Measurements from ENCODE around the gene SHROOM3. TPM values are rescaled to one million over a fixed set of nuclear protein-coding genes. Genes with fewer than 3 reads are reported as not detected.

SHROOM3 gene
- total and polyA plus RNA-seq, 4 donors: 14.4 to 75.1 (median 47.3) TPM

- no peaks in the 10 kb centered on the region for H3K27me3 ChIP-seq (ENCODE audit: control insufficient read depth in 3 of 3, insufficient read depth in 3 of 3, low read length in 2 of 3)
- H3K9ac ChIP-seq (ENCODE audit: insufficient read depth in 1 of 2, low read length in 2 of 2): no peak overlapping the region
- H3K4me1 ChIP-seq (ENCODE audit: control insufficient read depth in 5 of 5, insufficient read depth in 5 of 5, low read length in 5 of 5): peaks cover 0 to 8% (median 0%) of the 10 kb centered on the region in 5 donors
- no peaks in the 10 kb centered on the region for H3K9me3 ChIP-seq (ENCODE audit: control insufficient read depth in 4 of 4, insufficient read depth in 3 of 4, low read length in 3 of 4)
- ATAC-seq (ENCODE audit: insufficient read depth, low FRiP score) (no peak), DNase-seq (no peak)
- H3K36me3 ChIP-seq (ENCODE audit: control insufficient read depth in 4 of 4, insufficient read depth in 4 of 4, low read length in 4 of 4): peaks cover 0 to 2% (median 0%) of the 10 kb centered on the region in 4 donors
- no peak for TF ChIP-seq CTCF (IDR thresholded peaks at IDR 0.05; ENCODE audit: control extremely low read depth, extremely low read depth)
- WGBS, 2 donors: 89 to 97% methylated on average over 1 of the region's 1 CpG
- H3K4me3 ChIP-seq: no peak overlapping the region
- no peak overlapping the region for H3K27ac ChIP-seq (ENCODE audit: low read depth in 1 of 2, low read length in 1 of 2)
Measured at GRCh38 chr4:76729980-76730379, 295.0 kb downstream of the SHROOM3 start.

GRCh38 chr4:76732246-76732645 lies 297.2 kb downstream of the SHROOM3 start:
- H3K27ac ChIP-seq (ENCODE audit: low read depth in 1 of 2, low read length in 1 of 2): no peak overlapping the region
- H3K27me3 ChIP-seq (ENCODE audit: control insufficient read depth in 3 of 3, insufficient read depth in 3 of 3, low read length in 2 of 3): no peaks in the 10 kb centered on the region
- H3K9me3 ChIP-seq (ENCODE audit: control insufficient read depth in 4 of 4, insufficient read depth in 3 of 4, low read length in 3 of 4): no peaks in the 10 kb centered on the region
- 56 to 75% methylated on average over 1 of the region's 1 CpG for WGBS, 2 donors
- DNase-seq (no peak), ATAC-seq (ENCODE audit: insufficient read depth, low FRiP score) (no peak)
- no peak overlapping the region for H3K9ac ChIP-seq (ENCODE audit: insufficient read depth in 1 of 2, low read length in 2 of 2)
- no peak overlapping the region for H3K4me3 ChIP-seq
- H3K36me3 ChIP-seq (ENCODE audit: control insufficient read depth in 4 of 4, insufficient read depth in 4 of 4, low read length in 4 of 4): peaks cover 0 to 2% (median 0%) of the 10 kb centered on the region in 4 donors
- TF ChIP-seq CTCF (IDR thresholded peaks at IDR 0.05; ENCODE audit: control extremely low read depth, extremely low read depth): no peak
- peaks cover 0 to 21% (median 4%) of the 10 kb centered on the region in 5 donors for H3K4me1 ChIP-seq (ENCODE audit: control insufficient read depth in 5 of 5, insufficient read depth in 5 of 5, low read length in 5 of 5)

GRCh38 chr4:76733068-76733771 lies 298.2 kb downstream of the SHROOM3 start:
- H3K4me3 ChIP-seq: no peak overlapping the region
- H3K36me3 ChIP-seq (ENCODE audit: control insufficient read depth in 4 of 4, insufficient read depth in 4 of 4, low read length in 4 of 4): peaks cover 0 to 2% (median 0%) of the 10 kb centered on the region in 4 donors
- no peak overlapping the region for H3K27ac ChIP-seq (ENCODE audit: low read depth in 1 of 2, low read length in 1 of 2)
- H3K9me3 ChIP-seq (ENCODE audit: control insufficient read depth in 4 of 4, insufficient read depth in 3 of 4, low read length in 3 of 4): no peaks in the 10 kb centered on the region
- no peaks in the 10 kb centered on the region for H3K27me3 ChIP-seq (ENCODE audit: control insufficient read depth in 3 of 3, insufficient read depth in 3 of 3, low read length in 2 of 3)
- no peak for TF ChIP-seq CTCF (IDR thresholded peaks at IDR 0.05; ENCODE audit: control extremely low read depth, extremely low read depth)
- peaks cover 0 to 31% (median 4%) of the 10 kb centered on the region in 5 donors for H3K4me1 ChIP-seq (ENCODE audit: control insufficient read depth in 5 of 5, insufficient read depth in 5 of 5, low read length in 5 of 5)
- H3K9ac ChIP-seq (ENCODE audit: insufficient read depth in 1 of 2, low read length in 2 of 2): no peak overlapping the region
- DNase-seq (peak in 1 of 3 donors; percentile 39), ATAC-seq (ENCODE audit: insufficient read depth, low FRiP score) (no peak)
- WGBS, 2 donors: 81 to 82% methylated on average over 3 of the region's 3 CpGs
